ENCODE results near the gene ABHD8. TPM values are rescaled to one million over a fixed set of nuclear protein-coding genes. Genes with fewer than 3 reads are reported as not detected.

Gene ABHD8
- total RNA-seq, 1 experiment from 2014 or later: 13.2 TPM

DNA sequence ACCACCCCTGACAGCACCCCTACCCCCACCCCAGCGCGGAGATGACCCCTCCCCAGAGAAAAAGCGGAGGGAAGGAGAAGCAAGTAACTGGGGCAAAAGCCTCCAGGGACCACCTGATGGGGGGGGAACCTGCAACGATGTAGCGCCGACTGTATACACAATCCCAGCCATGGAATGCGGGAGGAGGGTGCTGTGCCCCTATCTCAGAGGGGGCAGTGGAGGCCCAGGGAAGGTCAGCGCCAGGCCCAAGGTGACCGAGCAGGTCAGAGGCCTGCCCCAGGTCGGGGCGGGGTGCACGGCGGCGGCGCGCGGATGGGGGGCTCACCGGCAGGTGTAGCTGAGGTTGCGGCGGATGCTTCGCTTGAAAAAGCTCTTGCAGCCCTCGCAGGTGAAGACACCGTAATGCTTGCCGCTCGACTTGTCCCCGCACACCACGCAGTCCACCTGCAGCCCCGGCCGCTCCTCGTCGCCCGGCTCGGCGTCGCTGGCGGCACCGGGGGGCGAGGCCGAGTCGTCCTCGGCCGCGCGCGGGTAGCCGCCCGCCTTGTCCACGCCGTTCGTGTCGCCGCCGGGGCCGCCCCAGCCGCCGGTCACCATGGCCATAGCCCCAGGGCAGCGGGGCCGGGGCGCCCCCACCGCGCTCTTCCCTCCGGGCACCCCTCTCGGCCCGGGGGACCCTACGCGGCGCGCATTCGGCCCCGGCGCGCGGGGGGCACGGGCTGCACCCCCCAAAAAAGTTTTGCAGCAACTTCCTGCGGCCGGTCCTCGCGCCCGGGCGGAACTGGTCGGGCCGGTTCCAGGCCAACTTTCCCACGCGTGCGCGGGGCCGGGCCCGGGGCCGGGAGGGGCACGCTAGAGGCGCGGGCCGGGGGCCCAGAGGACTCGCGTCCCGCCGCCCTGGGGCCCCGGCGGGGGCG, 58.3 kb downstream of the ABHD8 start (continued):
- no peak for TF ChIP-seq MXD4 (CRISPR knock-in tag; IDR thresholded peaks at IDR 0.05; ENCODE audit: borderline replicate concordance)

DNA sequence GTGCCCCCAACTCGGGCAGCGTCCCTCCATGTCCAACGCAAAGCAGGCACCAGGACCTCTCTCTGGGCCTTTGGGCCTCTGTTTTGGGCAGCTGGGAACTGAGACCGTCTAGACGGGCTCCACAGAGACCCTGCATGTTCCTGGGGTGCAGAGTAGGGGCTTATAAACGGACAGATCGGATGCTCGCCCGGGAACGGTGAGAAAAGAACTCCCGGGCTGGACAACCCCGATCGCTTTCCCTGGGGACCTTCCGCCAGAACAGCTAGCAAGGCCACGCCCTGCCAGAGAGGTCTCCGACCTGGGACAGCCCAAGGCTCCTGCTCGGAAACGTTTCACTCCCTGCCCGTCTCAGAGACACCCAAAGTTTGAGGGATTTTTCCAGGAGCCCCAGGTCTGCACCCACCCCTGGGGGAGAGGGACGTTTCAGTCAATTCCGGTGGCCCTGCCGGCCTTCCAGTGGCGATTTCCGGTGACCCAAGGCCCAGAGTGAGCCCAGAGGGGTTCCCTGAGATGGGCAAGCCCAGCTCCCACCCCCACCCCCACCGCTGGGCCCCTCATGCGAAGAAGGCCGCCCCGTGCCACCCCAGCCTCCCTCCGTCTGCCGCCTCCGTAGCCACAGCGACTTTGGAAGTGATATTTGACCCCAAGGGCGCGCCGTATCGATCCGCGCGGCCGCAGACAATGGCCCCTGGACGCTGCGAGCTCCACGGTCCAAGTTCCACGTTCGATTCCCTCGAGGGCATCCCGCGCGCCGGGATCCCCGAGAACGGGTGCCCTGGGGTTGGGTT, 59.2 kb downstream of the ABHD8 start:
- Mint-ChIP-seq H3K4me1 (peaks cover 49% of the 10 kb centered on the region), H3K36me3 (no peaks in the 10 kb centered on the region), H3K4me3 (peak overlapping the region; percentile 97), H3K9me3 (no peaks in the 10 kb centered on the region), H3K27ac (peak overlapping the region; percentile 95), H3K27me3 (ENCODE audit: low read depth) (no peaks in the 10 kb centered on the region)
- TF ChIP-seq, protein P1, sequence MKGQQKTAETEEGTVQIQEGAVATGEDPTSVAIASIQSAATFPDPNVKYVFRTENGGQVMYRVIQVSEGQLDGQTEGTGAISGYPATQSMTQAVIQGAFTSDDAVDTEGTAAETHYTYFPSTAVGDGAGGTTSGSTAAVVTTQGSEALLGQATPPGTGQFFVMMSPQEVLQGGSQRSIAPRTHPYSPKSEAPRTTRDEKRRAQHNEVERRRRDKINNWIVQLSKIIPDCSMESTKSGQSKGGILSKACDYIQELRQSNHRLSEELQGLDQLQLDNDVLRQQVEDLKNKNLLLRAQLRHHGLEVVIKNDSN (CRISPR knock-in tag; IDR thresholded peaks at IDR 0.05): peak; percentile 35; the same call in 1 of the 2 replicates
- TF ChIP-seq NFATC4 (CRISPR knock-in tag; IDR thresholded peaks at IDR 0.05) (no peak), ZNF121 (CRISPR knock-in tag; IDR thresholded peaks at IDR 0.05) (0 out of 2 replicates have a peak, but pooled peaks have one; percentile 32)
- TF ChIP-seq, protein P2, sequence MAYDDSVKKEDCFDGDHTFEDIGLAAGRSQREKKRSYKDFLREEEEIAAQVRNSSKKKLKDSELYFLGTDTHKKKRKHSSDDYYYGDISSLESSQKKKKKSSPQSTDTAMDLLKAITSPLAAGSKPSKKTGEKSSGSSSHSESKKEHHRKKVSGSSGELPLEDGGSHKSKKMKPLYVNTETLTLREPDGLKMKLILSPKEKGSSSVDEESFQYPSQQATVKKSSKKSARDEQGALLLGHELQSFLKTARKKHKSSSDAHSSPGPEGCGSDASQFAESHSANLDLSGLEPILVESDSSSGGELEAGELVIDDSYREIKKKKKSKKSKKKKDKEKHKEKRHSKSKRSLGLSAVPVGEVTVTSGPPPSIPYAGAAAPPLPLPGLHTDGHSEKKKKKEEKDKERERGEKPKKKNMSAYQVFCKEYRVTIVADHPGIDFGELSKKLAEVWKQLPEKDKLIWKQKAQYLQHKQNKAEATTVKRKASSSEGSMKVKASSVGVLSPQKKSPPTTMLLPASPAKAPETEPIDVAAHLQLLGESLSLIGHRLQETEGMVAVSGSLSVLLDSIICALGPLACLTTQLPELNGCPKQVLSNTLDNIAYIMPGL (CRISPR knock-in tag; IDR thresholded peaks at IDR 0.05): peak; percentile 53; the same call in 1 of the 2 replicates
- ATAC-seq: peak; percentile 4
- CTCF ChIA-PET: interaction anchor here (1.4 to 3.7 kb wide), 5 partner anchors 8 to 529 kb away, joined by 3 to 11 read pairs (median 6); no protein-coding TSS in a partner anchor
- peak; percentile 58 for DNase-seq (ENCODE audit: low spot score)
- POLR2A ChIA-PET: interaction anchor here (1.0 to 2.3 kb wide), 5 partner anchors 8 to 29 kb away, joined by 3 to 9 read pairs (median 6); partner anchors contain the start of gene USE1

DNA sequence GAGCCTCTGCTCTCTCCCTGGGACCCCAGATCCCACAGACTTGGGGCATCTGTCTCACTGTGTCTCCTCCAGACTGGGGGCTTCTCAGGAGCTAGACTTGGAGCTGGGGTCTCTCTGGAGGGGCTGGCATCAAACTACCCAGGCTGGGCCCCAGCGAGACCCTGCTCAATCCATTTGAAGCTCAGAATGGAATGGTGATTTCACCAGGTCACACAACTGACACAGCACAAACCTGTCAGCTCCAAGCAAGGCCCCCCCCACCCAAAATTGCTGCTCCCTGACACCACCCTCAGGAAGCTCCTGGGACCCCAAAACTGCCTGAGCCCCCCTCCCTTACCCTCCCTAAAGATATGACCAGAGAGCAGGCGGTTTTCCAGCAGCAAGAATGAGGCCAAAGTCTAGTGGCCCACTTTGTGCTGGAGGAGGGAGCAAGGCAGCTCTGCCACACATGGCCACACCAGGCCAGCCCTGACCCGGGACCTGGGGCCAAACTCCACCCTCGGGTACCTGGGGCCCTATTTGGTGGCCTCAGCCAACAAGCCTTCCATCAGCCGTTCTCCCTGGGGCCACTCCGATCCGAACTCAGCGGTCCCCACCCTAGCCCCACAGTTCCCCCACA, 59.9 kb downstream of the ABHD8 start:
- peak overlapping the region; percentile 89 for H3K27ac Mint-ChIP-seq
- ChIA-PET CTCF (interaction anchor here (0.6 to 3.7 kb wide), 9 partner anchors 8 to 529 kb away, joined by 3 to 11 read pairs (median 4); partner anchors contain the start of gene OCEL1), POLR2A (interaction anchor here (0.7 to 2.3 kb wide), 4 partner anchors 12 to 28 kb away, joined by 3 to 9 read pairs (median 4); partner anchors contain the start of gene USE1)
- H3K36me3 Mint-ChIP-seq: peaks cover 3% of the 10 kb centered on the region
- H3K4me3 Mint-ChIP-seq: peak overlapping the region; percentile 97
- H3K9me3 Mint-ChIP-seq: no peaks in the 10 kb centered on the region
- DNase-seq (ENCODE audit: low spot score) (no peak), ATAC-seq (no peak)
- peaks cover 42% of the 10 kb centered on the region for H3K4me1 Mint-ChIP-seq
- no peaks in the 10 kb centered on the region for H3K27me3 Mint-ChIP-seq (ENCODE audit: low read depth)
- no peak for TF ChIP-seq ZNF416 (CRISPR knock-in tag; IDR thresholded peaks at IDR 0.05)
- TF ChIP-seq JAZF1 (CRISPR knock-in tag; IDR thresholded peaks at IDR 0.05): no peak
- no peak for TF ChIP-seq IRF2 (CRISPR knock-in tag; IDR thresholded peaks at IDR 0.05; ENCODE audit: borderline replicate concordance, low read depth)
- no peak for TF ChIP-seq RELA (CRISPR knock-in tag; IDR thresholded peaks at IDR 0.05; ENCODE audit: borderline replicate concordance)
- no peak for TF ChIP-seq ZBTB21 (CRISPR knock-in tag; IDR thresholded peaks at IDR 0.05; ENCODE audit: borderline replicate concordance)
- TF ChIP-seq FOXK1 (CRISPR knock-in tag; IDR thresholded peaks at IDR 0.05): no peak
- no peak for TF ChIP-seq GTF2I (CRISPR knock-in tag; conservative IDR thresholded peaks at IDR 0.05)
- TF ChIP-seq, protein P3, sequence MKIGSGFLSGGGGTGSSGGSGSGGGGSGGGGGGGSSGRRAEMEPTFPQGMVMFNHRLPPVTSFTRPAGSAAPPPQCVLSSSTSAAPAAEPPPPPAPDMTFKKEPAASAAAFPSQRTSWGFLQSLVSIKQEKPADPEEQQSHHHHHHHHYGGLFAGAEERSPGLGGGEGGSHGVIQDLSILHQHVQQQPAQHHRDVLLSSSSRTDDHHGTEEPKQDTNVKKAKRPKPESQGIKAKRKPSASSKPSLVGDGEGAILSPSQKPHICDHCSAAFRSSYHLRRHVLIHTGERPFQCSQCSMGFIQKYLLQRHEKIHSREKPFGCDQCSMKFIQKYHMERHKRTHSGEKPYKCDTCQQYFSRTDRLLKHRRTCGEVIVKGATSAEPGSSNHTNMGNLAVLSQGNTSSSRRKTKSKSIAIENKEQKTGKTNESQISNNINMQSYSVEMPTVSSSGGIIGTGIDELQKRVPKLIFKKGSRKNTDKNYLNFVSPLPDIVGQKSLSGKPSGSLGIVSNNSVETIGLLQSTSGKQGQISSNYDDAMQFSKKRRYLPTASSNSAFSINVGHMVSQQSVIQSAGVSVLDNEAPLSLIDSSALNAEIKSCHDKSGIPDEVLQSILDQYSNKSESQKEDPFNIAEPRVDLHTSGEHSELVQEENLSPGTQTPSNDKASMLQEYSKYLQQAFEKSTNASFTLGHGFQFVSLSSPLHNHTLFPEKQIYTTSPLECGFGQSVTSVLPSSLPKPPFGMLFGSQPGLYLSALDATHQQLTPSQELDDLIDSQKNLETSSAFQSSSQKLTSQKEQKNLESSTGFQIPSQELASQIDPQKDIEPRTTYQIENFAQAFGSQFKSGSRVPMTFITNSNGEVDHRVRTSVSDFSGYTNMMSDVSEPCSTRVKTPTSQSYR (CRISPR knock-in tag; IDR thresholded peaks at IDR 0.05): no peak
- TF ChIP-seq, protein P4, sequence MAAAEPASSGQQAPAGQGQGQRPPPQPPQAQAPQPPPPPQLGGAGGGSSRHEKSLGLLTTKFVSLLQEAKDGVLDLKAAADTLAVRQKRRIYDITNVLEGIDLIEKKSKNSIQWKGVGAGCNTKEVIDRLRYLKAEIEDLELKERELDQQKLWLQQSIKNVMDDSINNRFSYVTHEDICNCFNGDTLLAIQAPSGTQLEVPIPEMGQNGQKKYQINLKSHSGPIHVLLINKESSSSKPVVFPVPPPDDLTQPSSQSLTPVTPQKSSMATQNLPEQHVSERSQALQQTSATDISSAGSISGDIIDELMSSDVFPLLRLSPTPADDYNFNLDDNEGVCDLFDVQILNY (CRISPR knock-in tag; IDR thresholded peaks at IDR 0.05): no peak
- TF ChIP-seq, protein P5, sequence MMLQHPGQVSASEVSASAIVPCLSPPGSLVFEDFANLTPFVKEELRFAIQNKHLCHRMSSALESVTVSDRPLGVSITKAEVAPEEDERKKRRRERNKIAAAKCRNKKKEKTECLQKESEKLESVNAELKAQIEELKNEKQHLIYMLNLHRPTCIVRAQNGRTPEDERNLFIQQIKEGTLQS (CRISPR knock-in tag; conservative IDR thresholded peaks at IDR 0.05): no peak
- TF ChIP-seq, protein P6, sequence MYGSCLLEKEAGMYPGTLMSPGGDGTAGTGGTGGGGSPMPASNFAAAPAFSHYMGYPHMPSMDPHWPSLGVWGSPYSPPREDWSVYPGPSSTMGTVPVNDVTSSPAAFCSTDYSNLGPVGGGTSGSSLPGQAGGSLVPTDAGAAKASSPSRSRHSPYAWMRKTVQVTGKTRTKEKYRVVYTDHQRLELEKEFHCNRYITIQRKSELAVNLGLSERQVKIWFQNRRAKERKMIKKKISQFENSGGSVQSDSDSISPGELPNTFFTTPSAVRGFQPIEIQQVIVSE (CRISPR knock-in tag; IDR thresholded peaks at IDR 0.05; ENCODE audit: borderline replicate concordance): no peak
- no peak for TF ChIP-seq OVOL2 (CRISPR knock-in tag; IDR thresholded peaks at IDR 0.05; ENCODE audit: borderline replicate concordance)
- no peak for TF ChIP-seq SMAD4 (CRISPR knock-in tag; IDR thresholded peaks at IDR 0.05)
- no peak for TF ChIP-seq PRRX2 (CRISPR knock-in tag; IDR thresholded peaks at IDR 0.05)

Data from WTC11 (cell line).